ENCODE results near the gene TSHR. TPM values are rescaled to one million over a fixed set of nuclear protein-coding genes. Genes with fewer than 3 reads are reported as not detected.

Gene TSHR
- total RNA-seq, 1 experiment from 2014 or later = not detected

DNA sequence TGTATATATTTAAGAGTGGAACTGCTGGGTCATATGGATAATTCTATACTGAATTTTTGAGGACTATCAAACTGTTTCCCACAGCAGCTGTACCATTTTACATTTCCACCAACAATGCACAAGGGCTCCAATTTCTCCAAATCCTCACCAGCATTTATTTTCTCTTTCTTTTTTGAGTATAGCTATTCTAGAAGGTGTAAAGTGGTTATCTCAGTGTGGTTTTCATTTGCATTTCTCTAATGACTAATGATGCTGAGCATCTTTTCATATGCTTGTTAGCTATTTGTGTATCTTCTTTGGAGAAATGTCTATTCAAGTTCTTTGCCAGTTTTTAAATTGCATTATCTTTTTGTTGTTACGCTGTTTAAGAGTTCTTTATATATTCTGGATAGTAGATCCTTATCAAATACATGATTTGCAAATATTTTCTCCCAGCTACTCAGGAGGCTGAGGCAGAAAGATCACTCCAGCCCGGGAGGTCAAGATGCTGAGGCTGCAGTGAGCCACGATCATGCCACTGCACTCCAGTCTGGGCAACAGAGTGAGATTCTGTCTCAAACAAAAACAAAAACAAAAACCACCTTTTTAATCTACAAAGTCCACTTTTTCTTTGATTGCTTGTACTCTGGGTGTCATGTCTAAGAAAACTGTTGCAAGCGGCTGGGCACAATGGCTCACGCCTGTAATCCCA is 232.6 kb downstream of the TSHR start:
- peaks cover 45% of the 10 kb centered on the region for H3K36me3 Mint-ChIP-seq
- DNase-seq (ENCODE audit: low spot score) (no peak), ATAC-seq (no peak)
- ChIA-PET POLR2A (no interaction called here), CTCF (interaction anchor here (1.7 kb wide), 1 partner anchor 24 kb away, joined by 5 read pairs; no protein-coding TSS in a partner anchor)
- H3K27me3 Mint-ChIP-seq (ENCODE audit: low read depth) = no peaks in the 10 kb centered on the region
- no peak overlapping the region; the same call in 1 of the 2 replicates for H3K27ac Mint-ChIP-seq
- no peaks in the 10 kb centered on the region for H3K4me1 Mint-ChIP-seq
- H3K4me3 Mint-ChIP-seq = no peak overlapping the region
- no peaks in the 10 kb centered on the region; the same call in 1 of the 2 replicates for H3K9me3 Mint-ChIP-seq
- TF ChIP-seq OVOL2 (CRISPR knock-in tag; IDR thresholded peaks at IDR 0.05; ENCODE audit: borderline replicate concordance) = no peak
- TF ChIP-seq MXD4 (CRISPR knock-in tag; IDR thresholded peaks at IDR 0.05; ENCODE audit: borderline replicate concordance) = no peak
- no peak for TF ChIP-seq PRRX2 (CRISPR knock-in tag; IDR thresholded peaks at IDR 0.05)
- TF ChIP-seq, protein P1, sequence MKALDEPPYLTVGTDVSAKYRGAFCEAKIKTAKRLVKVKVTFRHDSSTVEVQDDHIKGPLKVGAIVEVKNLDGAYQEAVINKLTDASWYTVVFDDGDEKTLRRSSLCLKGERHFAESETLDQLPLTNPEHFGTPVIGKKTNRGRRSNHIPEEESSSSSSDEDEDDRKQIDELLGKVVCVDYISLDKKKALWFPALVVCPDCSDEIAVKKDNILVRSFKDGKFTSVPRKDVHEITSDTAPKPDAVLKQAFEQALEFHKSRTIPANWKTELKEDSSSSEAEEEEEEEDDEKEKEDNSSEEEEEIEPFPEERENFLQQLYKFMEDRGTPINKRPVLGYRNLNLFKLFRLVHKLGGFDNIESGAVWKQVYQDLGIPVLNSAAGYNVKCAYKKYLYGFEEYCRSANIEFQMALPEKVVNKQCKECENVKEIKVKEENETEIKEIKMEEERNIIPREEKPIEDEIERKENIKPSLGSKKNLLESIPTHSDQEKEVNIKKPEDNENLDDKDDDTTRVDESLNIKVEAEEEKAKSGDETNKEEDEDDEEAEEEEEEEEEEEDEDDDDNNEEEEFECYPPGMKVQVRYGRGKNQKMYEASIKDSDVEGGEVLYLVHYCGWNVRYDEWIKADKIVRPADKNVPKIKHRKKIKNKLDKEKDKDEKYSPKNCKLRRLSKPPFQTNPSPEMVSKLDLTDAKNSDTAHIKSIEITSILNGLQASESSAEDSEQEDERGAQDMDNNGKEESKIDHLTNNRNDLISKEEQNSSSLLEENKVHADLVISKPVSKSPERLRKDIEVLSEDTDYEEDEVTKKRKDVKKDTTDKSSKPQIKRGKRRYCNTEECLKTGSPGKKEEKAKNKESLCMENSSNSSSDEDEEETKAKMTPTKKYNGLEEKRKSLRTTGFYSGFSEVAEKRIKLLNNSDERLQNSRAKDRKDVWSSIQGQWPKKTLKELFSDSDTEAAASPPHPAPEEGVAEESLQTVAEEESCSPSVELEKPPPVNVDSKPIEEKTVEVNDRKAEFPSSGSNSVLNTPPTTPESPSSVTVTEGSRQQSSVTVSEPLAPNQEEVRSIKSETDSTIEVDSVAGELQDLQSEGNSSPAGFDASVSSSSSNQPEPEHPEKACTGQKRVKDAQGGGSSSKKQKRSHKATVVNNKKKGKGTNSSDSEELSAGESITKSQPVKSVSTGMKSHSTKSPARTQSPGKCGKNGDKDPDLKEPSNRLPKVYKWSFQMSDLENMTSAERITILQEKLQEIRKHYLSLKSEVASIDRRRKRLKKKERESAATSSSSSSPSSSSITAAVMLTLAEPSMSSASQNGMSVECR (CRISPR knock-in tag; IDR thresholded peaks at IDR 0.05; ENCODE audit: borderline replicate concordance) = no peak
- no peak for TF ChIP-seq MYBL2 (CRISPR knock-in tag; IDR thresholded peaks at IDR 0.05)
- TF ChIP-seq ZNF232 (CRISPR knock-in tag; IDR thresholded peaks at IDR 0.05) = no peak
- TF ChIP-seq SMAD3 (CRISPR knock-in tag; IDR thresholded peaks at IDR 0.05; ENCODE audit: borderline replicate concordance) = no peak
- no peak for TF ChIP-seq SMAD4 (CRISPR knock-in tag; IDR thresholded peaks at IDR 0.05)
- TF ChIP-seq, protein P2, sequence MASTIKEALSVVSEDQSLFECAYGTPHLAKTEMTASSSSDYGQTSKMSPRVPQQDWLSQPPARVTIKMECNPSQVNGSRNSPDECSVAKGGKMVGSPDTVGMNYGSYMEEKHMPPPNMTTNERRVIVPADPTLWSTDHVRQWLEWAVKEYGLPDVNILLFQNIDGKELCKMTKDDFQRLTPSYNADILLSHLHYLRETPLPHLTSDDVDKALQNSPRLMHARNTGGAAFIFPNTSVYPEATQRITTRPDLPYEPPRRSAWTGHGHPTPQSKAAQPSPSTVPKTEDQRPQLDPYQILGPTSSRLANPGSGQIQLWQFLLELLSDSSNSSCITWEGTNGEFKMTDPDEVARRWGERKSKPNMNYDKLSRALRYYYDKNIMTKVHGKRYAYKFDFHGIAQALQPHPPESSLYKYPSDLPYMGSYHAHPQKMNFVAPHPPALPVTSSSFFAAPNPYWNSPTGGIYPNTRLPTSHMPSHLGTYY (CRISPR knock-in tag; IDR thresholded peaks at IDR 0.05) = no peak
- no peak for TF ChIP-seq ZNF423 (CRISPR knock-in tag; IDR thresholded peaks at IDR 0.05)
- TF ChIP-seq, protein P3, sequence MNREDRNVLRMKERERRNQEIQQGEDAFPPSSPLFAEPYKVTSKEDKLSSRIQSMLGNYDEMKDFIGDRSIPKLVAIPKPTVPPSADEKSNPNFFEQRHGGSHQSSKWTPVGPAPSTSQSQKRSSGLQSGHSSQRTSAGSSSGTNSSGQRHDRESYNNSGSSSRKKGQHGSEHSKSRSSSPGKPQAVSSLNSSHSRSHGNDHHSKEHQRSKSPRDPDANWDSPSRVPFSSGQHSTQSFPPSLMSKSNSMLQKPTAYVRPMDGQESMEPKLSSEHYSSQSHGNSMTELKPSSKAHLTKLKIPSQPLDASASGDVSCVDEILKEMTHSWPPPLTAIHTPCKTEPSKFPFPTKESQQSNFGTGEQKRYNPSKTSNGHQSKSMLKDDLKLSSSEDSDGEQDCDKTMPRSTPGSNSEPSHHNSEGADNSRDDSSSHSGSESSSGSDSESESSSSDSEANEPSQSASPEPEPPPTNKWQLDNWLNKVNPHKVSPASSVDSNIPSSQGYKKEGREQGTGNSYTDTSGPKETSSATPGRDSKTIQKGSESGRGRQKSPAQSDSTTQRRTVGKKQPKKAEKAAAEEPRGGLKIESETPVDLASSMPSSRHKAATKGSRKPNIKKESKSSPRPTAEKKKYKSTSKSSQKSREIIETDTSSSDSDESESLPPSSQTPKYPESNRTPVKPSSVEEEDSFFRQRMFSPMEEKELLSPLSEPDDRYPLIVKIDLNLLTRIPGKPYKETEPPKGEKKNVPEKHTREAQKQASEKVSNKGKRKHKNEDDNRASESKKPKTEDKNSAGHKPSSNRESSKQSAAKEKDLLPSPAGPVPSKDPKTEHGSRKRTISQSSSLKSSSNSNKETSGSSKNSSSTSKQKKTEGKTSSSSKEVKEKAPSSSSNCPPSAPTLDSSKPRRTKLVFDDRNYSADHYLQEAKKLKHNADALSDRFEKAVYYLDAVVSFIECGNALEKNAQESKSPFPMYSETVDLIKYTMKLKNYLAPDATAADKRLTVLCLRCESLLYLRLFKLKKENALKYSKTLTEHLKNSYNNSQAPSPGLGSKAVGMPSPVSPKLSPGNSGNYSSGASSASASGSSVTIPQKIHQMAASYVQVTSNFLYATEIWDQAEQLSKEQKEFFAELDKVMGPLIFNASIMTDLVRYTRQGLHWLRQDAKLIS (CRISPR knock-in tag; IDR thresholded peaks at IDR 0.05; ENCODE audit: borderline replicate concordance) = no peak
- TF ChIP-seq, protein P4, sequence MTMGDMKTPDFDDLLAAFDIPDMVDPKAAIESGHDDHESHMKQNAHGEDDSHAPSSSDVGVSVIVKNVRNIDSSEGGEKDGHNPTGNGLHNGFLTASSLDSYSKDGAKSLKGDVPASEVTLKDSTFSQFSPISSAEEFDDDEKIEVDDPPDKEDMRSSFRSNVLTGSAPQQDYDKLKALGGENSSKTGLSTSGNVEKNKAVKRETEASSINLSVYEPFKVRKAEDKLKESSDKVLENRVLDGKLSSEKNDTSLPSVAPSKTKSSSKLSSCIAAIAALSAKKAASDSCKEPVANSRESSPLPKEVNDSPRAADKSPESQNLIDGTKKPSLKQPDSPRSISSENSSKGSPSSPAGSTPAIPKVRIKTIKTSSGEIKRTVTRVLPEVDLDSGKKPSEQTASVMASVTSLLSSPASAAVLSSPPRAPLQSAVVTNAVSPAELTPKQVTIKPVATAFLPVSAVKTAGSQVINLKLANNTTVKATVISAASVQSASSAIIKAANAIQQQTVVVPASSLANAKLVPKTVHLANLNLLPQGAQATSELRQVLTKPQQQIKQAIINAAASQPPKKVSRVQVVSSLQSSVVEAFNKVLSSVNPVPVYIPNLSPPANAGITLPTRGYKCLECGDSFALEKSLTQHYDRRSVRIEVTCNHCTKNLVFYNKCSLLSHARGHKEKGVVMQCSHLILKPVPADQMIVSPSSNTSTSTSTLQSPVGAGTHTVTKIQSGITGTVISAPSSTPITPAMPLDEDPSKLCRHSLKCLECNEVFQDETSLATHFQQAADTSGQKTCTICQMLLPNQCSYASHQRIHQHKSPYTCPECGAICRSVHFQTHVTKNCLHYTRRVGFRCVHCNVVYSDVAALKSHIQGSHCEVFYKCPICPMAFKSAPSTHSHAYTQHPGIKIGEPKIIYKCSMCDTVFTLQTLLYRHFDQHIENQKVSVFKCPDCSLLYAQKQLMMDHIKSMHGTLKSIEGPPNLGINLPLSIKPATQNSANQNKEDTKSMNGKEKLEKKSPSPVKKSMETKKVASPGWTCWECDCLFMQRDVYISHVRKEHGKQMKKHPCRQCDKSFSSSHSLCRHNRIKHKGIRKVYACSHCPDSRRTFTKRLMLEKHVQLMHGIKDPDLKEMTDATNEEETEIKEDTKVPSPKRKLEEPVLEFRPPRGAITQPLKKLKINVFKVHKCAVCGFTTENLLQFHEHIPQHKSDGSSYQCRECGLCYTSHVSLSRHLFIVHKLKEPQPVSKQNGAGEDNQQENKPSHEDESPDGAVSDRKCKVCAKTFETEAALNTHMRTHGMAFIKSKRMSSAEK (CRISPR knock-in tag; IDR thresholded peaks at IDR 0.05; ENCODE audit: borderline replicate concordance) = no peak
- TF ChIP-seq, protein P5, sequence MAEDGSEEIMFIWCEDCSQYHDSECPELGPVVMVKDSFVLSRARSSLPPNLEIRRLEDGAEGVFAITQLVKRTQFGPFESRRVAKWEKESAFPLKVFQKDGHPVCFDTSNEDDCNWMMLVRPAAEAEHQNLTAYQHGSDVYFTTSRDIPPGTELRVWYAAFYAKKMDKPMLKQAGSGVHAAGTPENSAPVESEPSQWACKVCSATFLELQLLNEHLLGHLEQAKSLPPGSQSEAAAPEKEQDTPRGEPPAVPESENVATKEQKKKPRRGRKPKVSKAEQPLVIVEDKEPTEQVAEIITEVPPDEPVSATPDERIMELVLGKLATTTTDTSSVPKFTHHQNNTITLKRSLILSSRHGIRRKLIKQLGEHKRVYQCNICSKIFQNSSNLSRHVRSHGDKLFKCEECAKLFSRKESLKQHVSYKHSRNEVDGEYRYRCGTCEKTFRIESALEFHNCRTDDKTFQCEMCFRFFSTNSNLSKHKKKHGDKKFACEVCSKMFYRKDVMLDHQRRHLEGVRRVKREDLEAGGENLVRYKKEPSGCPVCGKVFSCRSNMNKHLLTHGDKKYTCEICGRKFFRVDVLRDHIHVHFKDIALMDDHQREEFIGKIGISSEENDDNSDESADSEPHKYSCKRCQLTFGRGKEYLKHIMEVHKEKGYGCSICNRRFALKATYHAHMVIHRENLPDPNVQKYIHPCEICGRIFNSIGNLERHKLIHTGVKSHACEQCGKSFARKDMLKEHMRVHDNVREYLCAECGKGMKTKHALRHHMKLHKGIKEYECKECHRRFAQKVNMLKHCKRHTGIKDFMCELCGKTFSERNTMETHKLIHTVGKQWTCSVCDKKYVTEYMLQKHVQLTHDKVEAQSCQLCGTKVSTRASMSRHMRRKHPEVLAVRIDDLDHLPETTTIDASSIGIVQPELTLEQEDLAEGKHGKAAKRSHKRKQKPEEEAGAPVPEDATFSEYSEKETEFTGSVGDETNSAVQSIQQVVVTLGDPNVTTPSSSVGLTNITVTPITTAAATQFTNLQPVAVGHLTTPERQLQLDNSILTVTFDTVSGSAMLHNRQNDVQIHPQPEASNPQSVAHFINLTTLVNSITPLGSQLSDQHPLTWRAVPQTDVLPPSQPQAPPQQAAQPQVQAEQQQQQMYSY (CRISPR knock-in tag; IDR thresholded peaks at IDR 0.05) = no peak
- TF ChIP-seq GTF2I (CRISPR knock-in tag; conservative IDR thresholded peaks at IDR 0.05) = no peak
- no peak for TF ChIP-seq FOXP1 (CRISPR knock-in tag; IDR thresholded peaks at IDR 0.05; ENCODE audit: borderline replicate concordance)
- TF ChIP-seq CREM (CRISPR knock-in tag; IDR thresholded peaks at IDR 0.05) = no peak
- TF ChIP-seq, protein P6, sequence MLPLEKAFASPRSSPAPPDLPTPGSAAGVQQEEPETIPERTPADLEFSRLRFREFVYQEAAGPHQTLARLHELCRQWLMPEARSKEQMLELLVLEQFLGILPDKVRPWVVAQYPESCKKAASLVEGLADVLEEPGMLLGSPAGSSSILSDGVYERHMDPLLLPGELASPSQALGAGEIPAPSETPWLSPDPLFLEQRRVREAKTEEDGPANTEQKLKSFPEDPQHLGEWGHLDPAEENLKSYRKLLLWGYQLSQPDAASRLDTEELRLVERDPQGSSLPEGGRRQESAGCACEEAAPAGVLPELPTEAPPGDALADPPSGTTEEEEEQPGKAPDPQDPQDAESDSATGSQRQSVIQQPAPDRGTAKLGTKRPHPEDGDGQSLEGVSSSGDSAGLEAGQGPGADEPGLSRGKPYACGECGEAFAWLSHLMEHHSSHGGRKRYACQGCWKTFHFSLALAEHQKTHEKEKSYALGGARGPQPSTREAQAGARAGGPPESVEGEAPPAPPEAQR (CRISPR knock-in tag; IDR thresholded peaks at IDR 0.05) = no peak
- no peak for TF ChIP-seq NR2C2 (CRISPR knock-in tag; IDR thresholded peaks at IDR 0.05)
